Uterus (tissue), 4 donors: ENCODE measurements around the gene SINHCAF. TPM values are rescaled to one million over a fixed set of nuclear protein-coding genes. Genes with fewer than 3 reads are reported as not detected.

Source experiments
- DNase-seq, 2 donors: peaks; one replicate each; pipeline ENCODE4 v3.0.0-alpha.2; 2019 to 2020
- H3K27ac ChIP-seq, 2 donors: fragments of 200-600 bp; sonication (generic); 1 replicate in 1 of 2; 2 replicates in 1 of 2; pipeline ENCODE4 v1.5.1; 2016 to 2018
- H3K27me3 ChIP-seq, 2 donors: fragments of 200-600 bp; sonication (generic); one replicate each; pipeline ENCODE4 v1.5.1; 2018 to 2019; ENCODE audit warnings: control low read depth in 1 of 2
- H3K36me3 ChIP-seq, 2 donors: fragments of 200-600 bp; sonication (generic); one replicate each; pipeline ENCODE4 v1.5.1; 2019; ENCODE audit warnings: control low read depth in 1 of 2
- H3K4me1 ChIP-seq, 2 donors: fragments of 200-600 bp; sonication (generic); one replicate each; pipeline ENCODE4 v1.5.1; 2018 to 2019; ENCODE audit warnings: control low read depth in 1 of 2
- H3K4me3 ChIP-seq, 2 donors: fragments of 200-600 bp; sonication (generic); 1 replicate in 1 of 2; 2 replicates in 1 of 2; pipeline ENCODE4 v1.5.1; 2018 to 2019; ENCODE audit warnings: mild to moderate bottlenecking in 1 of 2
- H3K9me3 ChIP-seq, 2 donors: fragments of 200-600 bp; sonication (generic); one replicate each; pipeline ENCODE4 v1.5.1; 2019; ENCODE audit warnings: control low read depth in 1 of 2
- POLR2A ChIP-seq, 2 donors: fragments of 450-650 bp; IDR thresholded peaks; one replicate each; pipeline ENCODE4 v1.6.1; 2016; ENCODE audit warnings: antibody characterized with exemption in 2 of 2, mild to moderate bottlenecking in 1 of 2, moderate library complexity in 1 of 2
- intact Hi-C: fragments of 100-400 bp; cut with DNase I; formaldehyde crosslinking; loops from one replicate; pipeline ENCODE4 v1.15.1; 2023; ENCODE audit warnings: low total_unique reads
- total RNA-seq, 4 donors: library from RNA; depleted of rRNA in 3 of 4; stranded (reverse); fragments of >200 nt in 3 of 4; gene quantifications; one replicate each; pipeline versions ENCODE4 v1.1.0 to v1.2.4, GENCODE V29; 2014 to 2023
- TF ChIP-seq, protein P1 (sequence below), 4 experiments: fragments of 200-600 bp in 2 of 4; fragments of 450-650 bp in 2 of 4; sonication (generic) in 2 of 4; IDR thresholded peaks; one replicate each; pipeline ENCODE4 v1.5.1; 2016 to 2019; ENCODE audit warnings: antibody characterized with exemption in 4 of 4, mild to moderate bottlenecking in 2 of 4, moderate library complexity in 1 of 4
- donor health status: DM: yes; HTN: yes; CAD: no.

The SINHCAF gene
- total RNA-seq, 4 donors from 2014 or later: 26.1 to 237 (median 109) TPM

GRCh38 chr12:31343139-31343538 lies 17.2 kb upstream of the SINHCAF start:
- no peaks in the 10 kb centered on the region for H3K27me3 ChIP-seq
- H3K9me3 ChIP-seq: no peaks in the 10 kb centered on the region
- H3K4me1 ChIP-seq: no peaks in the 10 kb centered on the region
- TF ChIP-seq, protein P1, sequence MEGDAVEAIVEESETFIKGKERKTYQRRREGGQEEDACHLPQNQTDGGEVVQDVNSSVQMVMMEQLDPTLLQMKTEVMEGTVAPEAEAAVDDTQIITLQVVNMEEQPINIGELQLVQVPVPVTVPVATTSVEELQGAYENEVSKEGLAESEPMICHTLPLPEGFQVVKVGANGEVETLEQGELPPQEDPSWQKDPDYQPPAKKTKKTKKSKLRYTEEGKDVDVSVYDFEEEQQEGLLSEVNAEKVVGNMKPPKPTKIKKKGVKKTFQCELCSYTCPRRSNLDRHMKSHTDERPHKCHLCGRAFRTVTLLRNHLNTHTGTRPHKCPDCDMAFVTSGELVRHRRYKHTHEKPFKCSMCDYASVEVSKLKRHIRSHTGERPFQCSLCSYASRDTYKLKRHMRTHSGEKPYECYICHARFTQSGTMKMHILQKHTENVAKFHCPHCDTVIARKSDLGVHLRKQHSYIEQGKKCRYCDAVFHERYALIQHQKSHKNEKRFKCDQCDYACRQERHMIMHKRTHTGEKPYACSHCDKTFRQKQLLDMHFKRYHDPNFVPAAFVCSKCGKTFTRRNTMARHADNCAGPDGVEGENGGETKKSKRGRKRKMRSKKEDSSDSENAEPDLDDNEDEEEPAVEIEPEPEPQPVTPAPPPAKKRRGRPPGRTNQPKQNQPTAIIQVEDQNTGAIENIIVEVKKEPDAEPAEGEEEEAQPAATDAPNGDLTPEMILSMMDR (IDR thresholded peaks at IDR 0.05): no peak
- TF ChIP-seq POLR2A (IDR thresholded peaks at IDR 0.05): no peak
- DNase-seq: no peak
- H3K36me3 ChIP-seq: no peaks in the 10 kb centered on the region
- no peak overlapping the region for H3K27ac ChIP-seq
- H3K4me3 ChIP-seq: no peak overlapping the region
- intact Hi-C loops: no loop called here

DNA sequence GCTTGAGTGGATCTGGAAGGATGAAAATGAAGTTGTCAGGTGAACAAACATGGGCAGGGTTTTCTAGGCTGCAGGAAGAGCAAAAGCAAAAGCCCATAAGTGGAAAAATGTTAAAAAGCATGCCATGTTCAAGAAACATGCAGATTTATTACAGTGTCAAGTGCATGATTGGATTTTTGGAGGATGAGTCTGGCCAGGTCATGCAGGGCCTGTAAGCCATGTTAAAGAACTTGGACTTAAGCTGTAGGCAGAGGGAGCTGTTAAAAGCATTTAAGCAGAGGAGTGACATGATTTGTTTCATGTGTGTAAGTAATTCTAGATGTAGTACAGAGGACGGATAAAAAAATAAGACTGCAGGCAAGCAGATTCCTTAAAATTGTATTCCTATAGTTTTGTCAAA lies 16.3 kb upstream of the SINHCAF start:
- TF ChIP-seq, protein P1 (IDR thresholded peaks at IDR 0.05): no peak

GRCh38 chr12:31339831-31340622 lies 14.1 kb upstream of the SINHCAF start:
- intact Hi-C loops: no loop called here
- Histone ChIP-seq H3K27ac (no peak overlapping the region), H3K27me3 (no peaks in the 10 kb centered on the region), H3K4me3 (no peak overlapping the region), H3K9me3 (no peaks in the 10 kb centered on the region), H3K36me3 (no peaks in the 10 kb centered on the region), H3K4me1 (no peaks in the 10 kb centered on the region)
- TF ChIP-seq POLR2A (IDR thresholded peaks at IDR 0.05): no peak
- TF ChIP-seq, protein P1 (IDR thresholded peaks at IDR 0.05): no peak
- no peak for DNase-seq

More for the DNA sequence above, 16.3 kb upstream of the SINHCAF start:
- H3K27me3 ChIP-seq: no peaks in the 10 kb centered on the region
- H3K4me3 ChIP-seq: no peak overlapping the region
- H3K9me3 ChIP-seq: no peaks in the 10 kb centered on the region
- no peak overlapping the region for H3K27ac ChIP-seq
- no peaks in the 10 kb centered on the region for H3K36me3 ChIP-seq
- no peaks in the 10 kb centered on the region for H3K4me1 ChIP-seq
- DNase-seq: no peak
- intact Hi-C loops: no loop called here

DNA sequence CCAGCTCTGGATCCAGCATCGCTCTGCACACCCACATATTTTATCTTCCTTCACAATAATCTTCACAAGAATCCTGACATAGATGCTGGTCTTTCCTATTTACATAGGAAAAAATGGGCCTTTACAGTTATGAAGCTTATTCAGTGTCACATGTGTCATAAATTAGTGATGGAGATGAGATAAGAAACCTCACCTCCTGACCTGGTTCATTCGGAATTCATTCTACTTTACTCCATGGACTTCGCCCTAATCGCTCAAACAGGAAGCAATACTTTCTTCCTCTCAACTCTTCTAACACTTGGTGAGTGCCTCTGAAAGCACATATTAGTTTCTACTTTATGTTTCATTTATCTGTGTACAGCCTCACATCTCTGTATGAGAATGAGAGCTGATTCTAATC lies 12.0 kb upstream of the SINHCAF start:
- Histone ChIP-seq H3K9me3 (no peaks in the 10 kb centered on the region), H3K4me3 (no peak overlapping the region), H3K4me1 (no peaks in the 10 kb centered on the region), H3K27me3 (no peaks in the 10 kb centered on the region), H3K27ac (no peak overlapping the region), H3K36me3 (no peaks in the 10 kb centered on the region)
- intact Hi-C loops: no loop called here
- DNase-seq: no peak
- TF ChIP-seq, protein P1 (IDR thresholded peaks at IDR 0.05): no peak

GRCh38 chr12:31331242-31331641 lies 5.3 kb upstream of the SINHCAF start:
- Histone ChIP-seq H3K4me1 (no peaks in the 10 kb centered on the region), H3K9me3 (no peaks in the 10 kb centered on the region), H3K36me3 (no peaks in the 10 kb centered on the region), H3K27me3 (no peaks in the 10 kb centered on the region), H3K4me3 (no peak overlapping the region), H3K27ac (no peak overlapping the region)
- TF ChIP-seq POLR2A (IDR thresholded peaks at IDR 0.05): no peak
- TF ChIP-seq, protein P1 (IDR thresholded peaks at IDR 0.05): no peak
- DNase-seq: no peak
- intact Hi-C loops: no loop called here
